Heart right ventricle (tissue), 16 donors: Measurements from ENCODE around the gene TYW1B. TPM values are rescaled to one million over a fixed set of nuclear protein-coding genes. Genes with fewer than 3 reads are reported as not detected.
"Not testable (repeated sequence)": the region's sequence is repeated elsewhere in the genome, so short reads cannot be mapped to it uniquely, and the experiment has no call there.

ENCODE experiments used
- ATAC-seq, 8 donors: fragments of 200-7000 bp; cut with Tn5 transposase; one replicate each; pipeline ENCODE4 v1.9.1; 2020; ENCODE audit warnings: mild to moderate bottlenecking in 8 of 8, moderate library complexity in 8 of 8, moderate number of reproducible peaks in 1 of 8
- DNase-seq, 2 donors: peaks; one replicate each; pipeline ENCODE4 v3.0.0-alpha.2; 2020
- H3K27ac ChIP-seq, 10 donors: fragments of 200-600 bp; sonication (generic) in 2 of 10; one replicate each; pipeline versions ENCODE4 v1.5.0 to v1.8.0; 2020 to 2022; ENCODE audit warnings: mild to moderate bottlenecking in 3 of 10
- H3K27me3 ChIP-seq, 7 donors: fragments of 200-600 bp; one replicate each; pipeline ENCODE4 v1.8.0; 2021 to 2022; ENCODE audit warnings: mild to moderate bottlenecking in 2 of 7
- H3K36me3 ChIP-seq, 9 donors: fragments of 200-600 bp; sonication (generic) in 1 of 9; one replicate each; pipeline versions ENCODE4 v1.5.0 to v1.8.0; 2020 to 2022; ENCODE audit warnings: mild to moderate bottlenecking in 2 of 9
- H3K4me1 ChIP-seq, 9 donors: fragments of 200-600 bp; sonication (generic) in 1 of 9; one replicate each; pipeline versions ENCODE4 v1.5.0 to v1.8.0; 2020 to 2022; ENCODE audit warnings: mild to moderate bottlenecking in 4 of 9
- H3K4me3 ChIP-seq, 10 donors: fragments of 200-600 bp; sonication (generic) in 2 of 10; one replicate each; pipeline versions ENCODE4 v1.5.0 to v1.8.0; 2020 to 2022; ENCODE audit warnings: mild to moderate bottlenecking in 7 of 10, moderate library complexity in 2 of 10
- H3K9me3 ChIP-seq, 11 donors: fragments of 200-600 bp in 10 of 11; sonication (generic) in 2 of 11; one replicate each; pipeline versions ENCODE4 v1.5.0 to v1.8.0; 2013 to 2022; ENCODE audit warnings: mild to moderate bottlenecking in 2 of 11, control low read depth in 1 of 11, moderate library complexity in 1 of 11
- WGBS, 2 donors: extraction: QIAGEN DNeasy Blood & Tissue Kit; methylation state at CpG; one replicate each; pipeline ENCODE4 v1.1.7; 2013; ENCODE audit warnings: inconsistent platforms in 1 of 2; 5-methylcytosine and 5-hydroxymethylcytosine counted together
- intact Hi-C, 10 donors: fragments of 100-400 bp; cut with DNase I; formaldehyde crosslinking; loops; one replicate each; pipeline versions ENCODE4 v1.11.1 to v1.14.2; 2022
- long read RNA-seq, 3 donors: library from polyadenylated mRNA; unstranded; transcript quantifications; one replicate each; pipeline ENCODE4 v2.0.0, GENCODE V29; 2020 to 2021
- polyA plus RNA-seq, 2 donors: library from polyadenylated mRNA; stranded (reverse); fragments of 200-250 nt; gene quantifications; one replicate each; pipeline ENCODE4 v1.2.3, GENCODE V29; 2013
- total RNA-seq, 10 donors: library from RNA; stranded (reverse); fragmentation: NEBNext Ultra II Directional in 3 of 10; extraction: Animal tissue kit (Norgen Biotek cat#: 25700) in 3 of 10; gene quantifications; one replicate each; pipeline versions ENCODE4 v1.2.1 to v1.2.4, GENCODE V29; 2021 to 2023
- donor health status: Arrhythmogenic right ventricular cardiomyopathy.
- donor health status: ischemic (EF 13 %, LVEDD 7.1; RV severe dilation, severe dysfunction).
- donor health status: healthy with polysubstance abuse.
- donor health status: DM: no; HTN: yes; CAD: no.
- donor health status: DM: no; HTN: no; CAD: no.
- donor health status: ischemic (EF 25% LVEDD 6.9; RV normal size, moderate dysfunction).
- donor health status: ischemic (EF 25% LVEDD 5.7; RV mildly dilated, moderate dysfunction).
- donor health status: healthy.
- donor health status: DM: yes; HTN: yes; CAD: no.
- donor health status: Ischemic cardiomyopathy.
- donor health status: ischemic (EF 35%, LVEDD 5.7; RV mildly dilated, moderate dysfunction).
- donor health status: nonischemic (EF 11% LVEDD 7.7; RV severe dilation, severe dysfunction).
- donor health status: DM: yes; HTN: yes; CAD: no.
- donor health status: PGD.
- donor health status: ischemic (EF 29% LVEDD 5.4; RV normal size, mild dysfunction).
- donor health status: nonischemic (EF 23%, LVEDD 6.1; RV moderate dilation, normal function).

The TYW1B gene, protein sequence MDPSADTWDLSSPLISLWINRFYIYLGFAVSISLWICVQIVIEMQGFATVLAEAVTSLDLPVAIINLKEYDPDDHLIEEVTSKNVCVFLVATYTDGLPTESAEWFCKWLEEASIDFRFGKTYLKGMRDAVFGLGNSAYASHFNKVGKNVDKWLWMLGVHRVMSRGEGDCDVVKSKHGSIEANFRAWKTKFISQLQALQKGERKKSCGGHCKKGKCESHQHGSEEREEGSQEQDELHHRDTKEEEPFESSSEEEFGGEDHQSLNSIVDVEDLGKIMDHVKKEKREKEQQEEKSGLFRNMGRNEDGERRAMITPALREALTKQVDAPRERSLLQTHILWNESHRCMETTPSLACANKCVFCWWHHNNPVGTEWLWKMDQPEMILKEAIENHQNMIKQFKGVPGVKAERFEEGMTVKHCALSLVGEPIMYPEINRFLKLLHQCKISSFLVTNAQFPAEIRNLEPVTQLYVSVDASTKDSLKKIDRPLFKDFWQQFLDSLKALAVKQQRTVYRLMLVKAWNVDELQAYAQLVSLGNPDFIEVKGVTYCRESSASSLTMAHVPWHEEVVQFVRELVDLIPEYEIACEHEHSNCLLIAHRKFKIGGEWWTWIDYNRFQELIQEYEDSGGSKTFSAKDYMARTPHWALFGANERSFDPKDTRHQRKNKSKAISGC
- total RNA-seq (1 to 10 TPM; 1.1 to 4.7 (median 1.9) TPM), polyA plus RNA-seq (1 to 10 TPM in 1 of 2 donors, under 1 TPM in 1; 0.90 to 1.5 TPM)
- long read RNA-seq, donor 1, partial matches to known transcripts: 0 of 3 reads
- long read RNA-seq, donor 1, other reads (novel, unspliced or antisense): 3 of 3 reads
- long read RNA-seq, donor 2, partial matches to known transcripts: 1 of 2 reads
- long read RNA-seq, donor 2, other reads (novel, unspliced or antisense): 1 of 2 reads
- long read RNA-seq, donor 3, partial matches to known transcripts: 1 of 1 reads
- long read RNA-seq, donor 3, other reads (novel, unspliced or antisense): 0 of 1 reads

DNA sequence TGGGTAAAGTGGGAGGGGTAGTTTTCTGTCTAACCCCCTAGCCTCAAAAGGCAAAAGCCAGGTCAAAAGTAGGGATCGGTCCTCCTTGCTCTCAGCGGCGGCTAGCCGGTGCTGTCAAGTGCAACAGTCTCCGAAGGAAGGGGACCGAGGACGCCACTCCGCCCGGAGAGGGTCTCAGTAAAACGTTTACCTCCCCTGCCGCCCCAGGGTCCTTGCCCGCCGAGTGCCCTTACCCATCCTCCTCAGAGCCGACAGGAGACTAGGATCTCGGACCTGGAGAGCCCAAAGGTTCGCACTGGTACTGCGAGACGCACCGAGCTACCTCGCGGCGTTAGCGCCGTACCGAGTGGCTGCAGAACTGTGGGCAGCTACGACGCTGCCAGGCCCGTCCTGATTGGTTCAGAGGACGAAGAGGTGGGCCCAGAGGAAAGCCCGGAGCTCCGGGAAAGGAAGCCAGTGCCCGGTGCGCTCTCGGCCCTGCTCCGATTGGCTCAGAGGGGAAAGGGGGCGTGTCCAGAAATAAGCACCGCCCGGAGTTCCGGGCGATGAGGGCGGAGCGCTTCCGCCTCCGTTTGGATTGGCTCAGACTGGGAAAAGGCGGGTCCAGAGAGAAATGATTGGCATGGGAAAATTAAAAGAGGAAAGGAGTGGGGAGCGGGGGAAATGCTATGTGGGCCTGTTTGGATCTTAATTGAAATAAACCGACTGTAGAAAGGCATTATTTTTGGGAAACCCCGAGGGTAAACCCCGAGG, at the start of gene TYW1B:
TYW1B (minus strand) TSS at position 362 of the 753 bp plus-strand sequence; CDS start at position 237, 125 bp downstream.
- Histone ChIP-seq H3K27ac (peak within 1 kb of the TSS; percentile 36 to 99 (median 96)), H3K4me1 (peaks cover 8 to 44% (median 28%) of the 10 kb centered on the region in 9 donors), H3K4me3 (peak within 1 kb of the TSS; percentile 64 to 92 (median 80)), H3K36me3 (peaks cover 0 to 23% (median 16%) of the 10 kb centered on the region in 9 donors)
- intact Hi-C loops: loop anchor here in 7 of 10 donors (5.0 to 10.0 kb wide), 3 partner anchors 84 to 97 kb away; partner anchors contain the start of gene POM121 (in 1 of the 7)
- H3K27me3 ChIP-seq, H3K9me3 ChIP-seq: not testable (repeated sequence)
- peak; percentile 97 for DNase-seq
- peak; percentile 91 to 96 (median 94) for ATAC-seq
- WGBS, 2 donors: 0% methylated on average over 45 to 49 of the region's 49 CpGs

DNA sequence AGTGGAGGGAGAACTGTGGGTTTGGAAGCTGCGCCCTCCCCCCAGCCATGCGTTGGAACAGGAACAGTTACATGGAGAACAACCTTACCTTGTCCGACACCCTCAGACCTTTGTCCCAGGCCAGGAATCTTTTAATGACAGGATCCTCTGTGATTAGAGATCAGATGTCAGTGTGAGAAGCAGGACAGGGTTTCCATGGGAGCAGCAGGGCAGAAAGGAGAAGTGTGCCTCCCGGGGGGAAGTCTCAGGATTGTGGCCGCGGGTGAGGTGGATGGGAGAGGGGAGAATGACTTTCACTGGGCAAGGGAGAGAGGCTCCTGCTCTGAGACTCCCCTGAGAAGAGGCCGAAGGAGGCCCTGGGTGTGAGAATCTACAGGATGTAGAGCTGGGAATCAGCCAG, 39.6 kb upstream of the TYW1B start:
- intact Hi-C loops, H3K4me1 ChIP-seq, H3K9me3 ChIP-seq, ATAC-seq, H3K27ac ChIP-seq, H3K4me3 ChIP-seq, H3K36me3 ChIP-seq, H3K27me3 ChIP-seq, DNase-seq: not testable (repeated sequence)
- WGBS, 2 donors: 54 to 60% methylated on average over 6 of the region's 7 CpGs

- DNase-seq, H3K9me3 ChIP-seq, H3K27me3 ChIP-seq, H3K4me1 ChIP-seq, H3K36me3 ChIP-seq, H3K27ac ChIP-seq, H3K4me3 ChIP-seq, intact Hi-C loops, ATAC-seq: not testable (repeated sequence)
- WGBS, 2 donors: 80 to 85% methylated on average over 9 of the region's 9 CpGs
These were observed 30.9 kb upstream of the TYW1B start for GRCh38 chr7:72858846-72859400.

GRCh38 chr7:72857925-72858324, 29.9 kb upstream of the TYW1B start:
- DNase-seq, H3K4me1 ChIP-seq, H3K27ac ChIP-seq, H3K9me3 ChIP-seq, H3K4me3 ChIP-seq, intact Hi-C loops, H3K27me3 ChIP-seq, ATAC-seq, H3K36me3 ChIP-seq: not testable (repeated sequence)
- 40 to 66% methylated on average over 1 of the region's 1 CpG for WGBS, 2 donors

- DNase-seq, intact Hi-C loops, ATAC-seq, H3K27ac ChIP-seq, H3K4me3 ChIP-seq, H3K36me3 ChIP-seq, H3K27me3 ChIP-seq, H3K4me1 ChIP-seq, H3K9me3 ChIP-seq: not testable (repeated sequence)
- WGBS, 2 donors: 84 to 88% methylated on average over 6 of the region's 6 CpGs
These were observed 27.3 kb upstream of the TYW1B start for GRCh38 chr7:72855261-72855660.

- H3K27ac ChIP-seq, H3K27me3 ChIP-seq, H3K4me1 ChIP-seq, H3K4me3 ChIP-seq, H3K9me3 ChIP-seq, H3K36me3 ChIP-seq, DNase-seq, intact Hi-C loops, ATAC-seq: not testable (repeated sequence)
- WGBS, 2 donors: 82 to 96% methylated on average over 1 of the region's 2 CpGs
These were observed 24.9 kb upstream of the TYW1B start for GRCh38 chr7:72852937-72853336.

DNA sequence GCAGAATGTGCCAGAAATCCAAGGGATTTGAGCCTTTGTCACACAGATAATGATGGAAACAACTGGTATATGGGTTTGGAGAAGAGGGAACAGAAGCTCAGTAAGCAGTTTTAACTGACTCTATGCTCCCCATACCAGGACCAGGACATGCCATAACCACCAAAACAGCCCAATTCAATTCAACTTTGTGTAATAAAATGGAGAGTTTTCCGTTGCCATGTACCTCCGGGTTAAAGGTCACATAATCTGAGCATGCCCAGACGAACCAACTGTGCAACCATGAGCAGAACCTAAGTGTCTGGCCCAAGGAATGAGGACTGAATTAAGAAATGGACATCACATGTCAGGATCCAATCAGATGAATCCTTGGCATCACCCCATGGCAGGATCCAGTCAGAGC, 22.7 kb upstream of the TYW1B start:
- 71 to 83% methylated on average over 3 of the region's 3 CpGs for WGBS, 2 donors
- DNase-seq, H3K27ac ChIP-seq, H3K4me3 ChIP-seq, intact Hi-C loops, H3K27me3 ChIP-seq, ATAC-seq, H3K36me3 ChIP-seq, H3K4me1 ChIP-seq, H3K9me3 ChIP-seq: not testable (repeated sequence)

DNA sequence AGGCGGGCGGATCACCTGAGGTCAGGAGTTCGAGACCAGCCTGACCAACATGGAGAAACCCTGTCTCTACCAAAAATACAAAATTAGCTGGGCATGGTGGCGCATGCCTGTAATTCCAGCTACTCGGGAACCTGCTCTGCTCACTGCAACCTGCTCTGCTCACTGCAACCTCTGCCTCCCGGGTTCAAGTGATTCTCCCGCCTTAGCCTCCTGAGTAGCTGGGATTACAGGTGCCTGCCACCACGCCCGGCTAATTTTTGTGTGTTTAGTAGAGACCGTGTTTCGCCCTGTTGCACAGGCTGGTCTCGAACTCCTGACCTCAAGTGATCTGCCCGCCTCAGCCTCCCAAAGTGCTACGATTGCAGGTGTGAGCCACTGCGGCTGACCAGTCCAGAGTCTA, 16.1 kb upstream of the TYW1B start:
- intact Hi-C loops, H3K4me1 ChIP-seq, H3K36me3 ChIP-seq, H3K27me3 ChIP-seq, DNase-seq, H3K27ac ChIP-seq, H3K4me3 ChIP-seq, ATAC-seq: not testable (repeated sequence)
- H3K9me3 ChIP-seq: peaks cover 0 to 25% (median 5%) of the 10 kb centered on the region in 11 donors
- WGBS, 2 donors: 92 to 96% methylated on average over 15 of the region's 15 CpGs

DNA sequence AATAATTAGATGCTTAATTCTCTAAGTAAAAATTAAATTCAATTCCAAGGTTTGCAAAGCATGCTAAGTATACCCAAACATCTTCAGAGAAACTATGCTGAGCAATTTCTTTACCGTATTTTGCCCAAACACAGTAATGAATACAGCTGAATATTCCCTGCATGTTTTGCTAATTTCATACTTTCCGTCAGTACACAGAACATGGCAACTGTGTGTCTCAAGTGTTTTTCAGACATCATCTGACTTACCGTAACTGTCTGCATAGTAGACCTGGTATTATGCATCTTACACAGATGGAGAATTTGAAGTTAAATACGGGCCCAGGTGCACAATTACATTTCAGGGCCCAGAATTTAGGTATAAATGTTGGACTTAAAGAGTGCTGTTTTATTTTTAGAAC, 15.2 kb upstream of the TYW1B start:
- H3K4me3 ChIP-seq, intact Hi-C loops, DNase-seq, ATAC-seq, H3K27ac ChIP-seq, H3K27me3 ChIP-seq, H3K4me1 ChIP-seq: not testable (repeated sequence)
- Histone ChIP-seq H3K9me3 (peaks cover 0 to 25% (median 5%) of the 10 kb centered on the region in 11 donors), H3K36me3 (peaks cover 0 to 15% (median 2%) of the 10 kb centered on the region in 9 donors)
- WGBS, 2 donors: 88 to 94% methylated on average over 3 of the region's 4 CpGs

- H3K27ac ChIP-seq, H3K4me1 ChIP-seq, ATAC-seq, H3K27me3 ChIP-seq, H3K4me3 ChIP-seq, DNase-seq, intact Hi-C loops: not testable (repeated sequence)
- Histone ChIP-seq H3K36me3 (peaks cover 0 to 36% (median 21%) of the 10 kb centered on the region in 9 donors), H3K9me3 (peaks cover 0 to 25% (median 5%) of the 10 kb centered on the region in 11 donors)
- 86% methylated on average over 6 of the region's 6 CpGs for WGBS, 2 donors
These were observed 13.0 kb upstream of the TYW1B start for GRCh38 chr7:72840966-72841511.
